ENCODE results near the gene GXYLT2. TPM values are rescaled to one million over a fixed set of nuclear protein-coding genes. Genes with fewer than 3 reads are reported as not detected.
A peak's percentile ranks its signal among the peaks of the same experiment; 100 is the strongest.

Gene GXYLT2
- polyA plus RNA-seq, 1 donor from 2014 or later: not detected

GRCh38 chr3:72968266-72968664 lies 80.4 kb downstream of the GXYLT2 start:
- Mint-ChIP-seq H3K27me3 (peaks cover 6% of the 10 kb centered on the region), H3K4me3 (no peak overlapping the region), H3K9me3 (no peaks in the 10 kb centered on the region), H3K4me1 (peaks cover 9 to 18% (median 14%) of the 10 kb centered on the region in 3 donors), H3K27ac (no peak overlapping the region), H3K36me3 (no peaks in the 10 kb centered on the region)

GRCh38 chr3:72969766-72970165 lies 81.9 kb downstream of the GXYLT2 start:
- Mint-ChIP-seq H3K4me1 (peaks cover 6 to 15% (median 11%) of the 10 kb centered on the region in 3 donors), H3K9me3 (no peaks in the 10 kb centered on the region), H3K36me3 (peaks cover 2% of the 10 kb centered on the region), H3K27ac (no peak overlapping the region), H3K4me3 (no peak overlapping the region), H3K27me3 (peaks cover 11% of the 10 kb centered on the region)

- Mint-ChIP-seq H3K4me1 (peaks cover 0 to 4% (median 2%) of the 10 kb centered on the region in 3 donors), H3K4me3 (no peak overlapping the region), H3K27me3 (peaks cover 13% of the 10 kb centered on the region), H3K27ac (no peak overlapping the region), H3K9me3 (peaks cover 0 to 2% (median 0%) of the 10 kb centered on the region in 3 donors), H3K36me3 (peaks cover 2% of the 10 kb centered on the region)
Measured at GRCh38 chr3:72970942-72971341, 83.1 kb downstream of the GXYLT2 start.

GRCh38 chr3:72972706-72973030 lies 84.8 kb downstream of the GXYLT2 start:
- peaks cover 0 to 2% (median 0%) of the 10 kb centered on the region in 3 donors for H3K9me3 Mint-ChIP-seq
- H3K27me3 Mint-ChIP-seq: peaks cover 16% of the 10 kb centered on the region
- peaks cover 2% of the 10 kb centered on the region for H3K36me3 Mint-ChIP-seq
- H3K4me1 Mint-ChIP-seq: peaks cover 2 to 4% (median 4%) of the 10 kb centered on the region in 3 donors
- H3K4me3 Mint-ChIP-seq: no peak overlapping the region
- H3K27ac Mint-ChIP-seq: no peak overlapping the region

- Mint-ChIP-seq H3K9me3 (peaks cover 0 to 2% (median 0%) of the 10 kb centered on the region in 3 donors), H3K27me3 (peaks cover 18% of the 10 kb centered on the region), H3K27ac (no peak overlapping the region), H3K4me3 (peak overlapping the region in 1 of 4 donors; percentile 44), H3K4me1 (peaks cover 2 to 4% (median 4%) of the 10 kb centered on the region in 3 donors), H3K36me3 (peaks cover 2% of the 10 kb centered on the region)
Measured at GRCh38 chr3:72973031-72973723, 85.3 kb downstream of the GXYLT2 start.

DNA sequence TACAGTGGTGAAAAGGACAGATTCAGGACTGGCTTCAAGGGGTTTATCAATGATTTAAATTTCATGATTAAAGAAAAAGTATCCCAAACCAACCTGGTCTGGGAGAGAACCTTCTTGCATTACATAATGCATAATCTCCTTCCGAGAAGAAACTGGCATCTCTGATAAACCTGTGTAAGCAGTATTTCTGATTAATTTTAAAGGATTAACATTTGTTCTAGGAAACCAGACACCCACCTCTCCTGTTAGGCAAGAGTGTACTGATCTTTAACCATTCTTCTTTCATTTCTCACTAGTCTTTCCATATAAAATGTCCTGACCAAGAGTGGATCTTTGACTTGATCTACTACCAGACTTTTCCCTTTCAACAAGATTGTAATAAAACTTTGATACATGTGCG lies 85.9 kb downstream of the GXYLT2 start:
- peaks cover 2 to 4% (median 4%) of the 10 kb centered on the region in 3 donors for H3K4me1 Mint-ChIP-seq
- H3K9me3 Mint-ChIP-seq: peaks cover 0 to 2% (median 0%) of the 10 kb centered on the region in 3 donors
- H3K27ac Mint-ChIP-seq: no peak overlapping the region
- H3K4me3 Mint-ChIP-seq: no peak overlapping the region
- peaks cover 18% of the 10 kb centered on the region for H3K27me3 Mint-ChIP-seq
- H3K36me3 Mint-ChIP-seq: peaks cover 2% of the 10 kb centered on the region

- Mint-ChIP-seq H3K9me3 (peaks cover 0 to 2% (median 0%) of the 10 kb centered on the region in 3 donors), H3K27ac (no peak overlapping the region), H3K36me3 (peaks cover 2% of the 10 kb centered on the region), H3K4me1 (peaks cover 2 to 4% (median 4%) of the 10 kb centered on the region in 3 donors), H3K27me3 (peaks cover 19% of the 10 kb centered on the region), H3K4me3 (no peak overlapping the region)
Measured at GRCh38 chr3:72974956-72975355, 87.1 kb downstream of the GXYLT2 start.

DNA sequence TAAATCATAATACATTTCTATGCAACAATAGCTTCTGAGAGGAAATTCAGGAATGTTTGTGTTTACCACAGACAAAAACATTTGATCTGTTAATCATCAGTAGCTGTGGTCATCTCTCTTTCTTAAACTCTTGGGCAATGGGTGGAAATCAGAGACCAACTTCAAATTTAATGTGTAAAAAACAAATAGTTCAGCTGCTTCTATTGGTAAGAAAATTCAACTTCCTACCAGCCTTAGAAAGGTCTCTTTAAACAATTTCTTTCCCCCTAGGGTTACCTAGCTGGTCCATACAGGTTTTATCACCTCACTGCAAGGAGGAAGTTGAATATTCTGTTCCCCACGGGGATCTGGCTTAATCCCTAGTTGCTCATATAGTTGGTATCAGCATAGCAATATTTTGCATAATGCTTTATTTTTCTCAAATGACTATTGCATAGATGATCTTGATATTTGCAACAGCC lies 88.5 kb downstream of the GXYLT2 start:
- no peak overlapping the region for H3K4me3 Mint-ChIP-seq
- H3K9me3 Mint-ChIP-seq: peaks cover 0 to 2% (median 0%) of the 10 kb centered on the region in 3 donors
- H3K36me3 Mint-ChIP-seq: peaks cover 2% of the 10 kb centered on the region
- H3K27me3 Mint-ChIP-seq: peaks cover 20% of the 10 kb centered on the region
- peaks cover 2 to 4% (median 4%) of the 10 kb centered on the region in 3 donors for H3K4me1 Mint-ChIP-seq
- H3K27ac Mint-ChIP-seq: no peak overlapping the region

- Mint-ChIP-seq H3K9me3 (peaks cover 0 to 2% (median 0%) of the 10 kb centered on the region in 3 donors), H3K4me3 (no peak overlapping the region), H3K36me3 (peaks cover 2% of the 10 kb centered on the region), H3K4me1 (peaks cover 0 to 4% (median 2%) of the 10 kb centered on the region in 3 donors), H3K27me3 (peaks cover 20% of the 10 kb centered on the region), H3K27ac (no peak overlapping the region)
Measured at GRCh38 chr3:72977060-72977808, 89.4 kb downstream of the GXYLT2 start.

GRCh38 chr3:72982609-72983366 lies 94.9 kb downstream of the GXYLT2 start:
- H3K4me3 Mint-ChIP-seq: no peak overlapping the region
- H3K36me3 Mint-ChIP-seq: peaks cover 2% of the 10 kb centered on the region
- H3K4me1 Mint-ChIP-seq: no peaks in the 10 kb centered on the region
- H3K9me3 Mint-ChIP-seq: peaks cover 0 to 12% (median 7%) of the 10 kb centered on the region in 3 donors
- peaks cover 7% of the 10 kb centered on the region for H3K27me3 Mint-ChIP-seq
- H3K27ac Mint-ChIP-seq: no peak overlapping the region

- peaks cover 1 to 12% (median 7%) of the 10 kb centered on the region in 3 donors for H3K9me3 Mint-ChIP-seq
- H3K4me3 Mint-ChIP-seq: no peak overlapping the region
- no peak overlapping the region for H3K27ac Mint-ChIP-seq
- peaks cover 0 to 1% (median 0%) of the 10 kb centered on the region in 3 donors for H3K4me1 Mint-ChIP-seq
- peaks cover 2% of the 10 kb centered on the region for H3K36me3 Mint-ChIP-seq
- peaks cover 4% of the 10 kb centered on the region for H3K27me3 Mint-ChIP-seq
Measured at GRCh38 chr3:72985576-72985975, 97.7 kb downstream of the GXYLT2 start.

DNA sequence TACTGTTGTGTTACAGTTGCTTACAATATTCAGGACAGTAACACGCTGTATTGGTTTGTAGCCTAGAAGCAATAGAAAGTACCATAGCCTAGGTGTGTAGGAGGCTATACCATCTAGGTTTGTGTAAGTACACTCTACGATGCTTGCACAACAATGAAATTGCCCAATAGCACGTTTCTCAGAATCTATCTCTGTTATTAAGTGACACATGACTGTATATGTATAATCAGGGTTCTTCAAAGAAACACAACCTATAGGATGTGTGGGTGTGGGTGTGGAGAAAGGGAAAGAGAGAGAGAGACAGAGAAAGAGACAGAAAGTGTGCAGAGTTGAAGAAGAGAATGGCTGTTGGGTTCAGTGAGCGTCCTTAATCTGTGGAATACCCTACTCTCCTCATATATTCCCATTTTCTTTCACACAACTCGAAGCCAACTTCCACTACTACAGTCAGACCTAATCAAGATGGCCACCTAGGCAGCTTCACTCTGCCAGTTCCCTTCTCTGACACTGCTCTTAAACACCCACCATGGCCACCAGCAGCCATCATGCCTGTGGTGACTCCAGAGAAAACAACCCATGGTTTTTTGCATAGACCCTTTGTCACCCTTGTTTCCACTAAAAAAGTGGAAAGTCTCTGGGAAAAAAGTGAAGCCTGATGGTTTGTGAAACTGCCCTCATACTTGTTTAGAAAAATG lies 103.0 kb downstream of the GXYLT2 start:
- H3K4me1 Mint-ChIP-seq: peaks cover 0 to 3% (median 0%) of the 10 kb centered on the region in 3 donors
- no peaks in the 10 kb centered on the region for H3K36me3 Mint-ChIP-seq
- no peaks in the 10 kb centered on the region for H3K27me3 Mint-ChIP-seq
- H3K4me3 Mint-ChIP-seq: no peak overlapping the region
- peaks cover 1 to 5% (median 3%) of the 10 kb centered on the region in 3 donors for H3K9me3 Mint-ChIP-seq
- H3K27ac Mint-ChIP-seq: no peak overlapping the region

DNA sequence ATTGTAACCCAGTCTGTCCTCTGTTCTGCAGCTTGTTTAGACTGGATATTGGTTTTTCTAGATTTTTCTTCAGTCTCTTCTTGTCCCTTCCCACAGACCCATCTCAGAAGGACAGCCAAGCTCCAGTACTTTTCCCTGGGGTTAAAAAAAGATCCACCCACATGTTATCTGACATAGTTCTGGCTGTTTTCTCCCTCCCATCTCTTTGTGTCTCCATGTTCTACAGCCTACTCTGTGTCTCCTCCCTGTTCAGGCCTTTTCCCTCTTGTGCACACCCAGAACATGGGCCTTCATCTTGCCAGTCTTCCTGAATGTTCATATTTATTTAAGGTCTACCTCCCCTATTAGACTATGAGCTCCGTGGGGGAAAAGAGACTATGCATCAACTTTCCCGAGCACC lies 103.7 kb downstream of the GXYLT2 start:
- peaks cover 0 to 3% (median 0%) of the 10 kb centered on the region in 3 donors for H3K4me1 Mint-ChIP-seq
- H3K36me3 Mint-ChIP-seq: no peaks in the 10 kb centered on the region
- H3K4me3 Mint-ChIP-seq: no peak overlapping the region
- H3K9me3 Mint-ChIP-seq: peaks cover 0 to 1% (median 0%) of the 10 kb centered on the region in 3 donors
- H3K27ac Mint-ChIP-seq: peak overlapping the region in 2 of 3 donors; percentile 2 to 48
- H3K27me3 Mint-ChIP-seq: no peaks in the 10 kb centered on the region

GRCh38 chr3:72993391-72993790 lies 105.5 kb downstream of the GXYLT2 start:
- Mint-ChIP-seq H3K9me3 (no peaks in the 10 kb centered on the region), H3K36me3 (peaks cover 2% of the 10 kb centered on the region), H3K27ac (no peak overlapping the region), H3K4me1 (peaks cover 7 to 9% (median 8%) of the 10 kb centered on the region in 3 donors), H3K4me3 (peak overlapping the region in 1 of 4 donors; percentile 12), H3K27me3 (no peaks in the 10 kb centered on the region)
